AG10803 (cell line): ENCODE measurements around the gene SMYD4.

ENCODE experiments used
- DNase-seq: peaks from one replicate; pipeline ENCODE4 v3.0.0; 2010; ENCODE audit warnings: low read depth
- H3K4me3 ChIP-seq: 2 replicates; pipeline ENCODE4 v1.5.1; 2011; ENCODE audit warnings: mild to moderate bottlenecking, low read length, control low read depth
- TF ChIP-seq, protein P1 (sequence below): conservative IDR thresholded peaks from 2 replicates; pipeline ENCODE4 v1.5.1; 2011; ENCODE audit warnings: mild to moderate bottlenecking, low read length, control low read depth, inconsistent platforms

Gene SMYD4

DNA sequence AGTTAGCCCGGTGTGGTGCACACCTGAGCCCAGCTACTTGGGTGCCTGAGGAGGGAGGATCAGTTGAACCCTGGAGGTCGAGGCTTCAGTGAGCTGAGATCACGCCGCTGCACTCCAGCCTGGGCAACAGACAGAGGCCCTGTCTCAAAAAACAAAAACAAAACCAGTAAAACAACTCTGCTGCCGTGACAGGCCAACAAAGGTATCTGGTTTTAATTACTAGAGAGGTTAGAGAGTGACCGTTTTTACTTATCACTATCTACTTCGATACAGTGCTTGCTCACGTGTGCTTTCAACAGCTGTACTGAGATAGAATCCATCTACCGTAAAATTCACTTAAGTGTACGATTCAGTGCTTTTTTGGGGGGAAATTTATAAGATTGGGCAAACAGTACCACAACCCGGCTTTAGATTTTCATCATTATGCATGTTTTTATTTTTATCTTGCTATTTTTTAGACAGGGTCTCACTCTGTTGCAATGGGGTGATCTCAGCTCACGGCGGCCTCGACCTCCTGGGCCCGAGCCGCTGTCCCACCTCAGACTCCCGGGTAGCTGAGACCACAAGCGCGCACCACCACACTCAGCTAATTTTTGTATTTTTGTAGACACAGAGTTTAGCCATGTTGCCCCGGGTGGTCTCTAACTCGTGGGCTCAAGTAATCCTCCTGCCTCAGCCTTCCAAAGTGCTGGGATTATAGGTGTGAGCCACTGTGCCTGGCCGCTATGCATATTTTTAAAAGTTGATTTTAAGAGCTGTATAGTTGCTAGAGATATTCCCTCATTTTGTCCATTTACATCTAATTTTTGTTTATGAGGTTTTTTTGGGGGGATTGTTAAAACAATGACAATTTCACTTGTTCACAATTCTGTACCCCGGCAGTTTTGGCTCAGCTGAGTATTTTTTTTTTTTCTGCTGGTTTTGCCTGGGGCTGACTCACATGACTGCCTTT lies 36.9 kb downstream of the SMYD4 start:
- TF ChIP-seq, protein P1, sequence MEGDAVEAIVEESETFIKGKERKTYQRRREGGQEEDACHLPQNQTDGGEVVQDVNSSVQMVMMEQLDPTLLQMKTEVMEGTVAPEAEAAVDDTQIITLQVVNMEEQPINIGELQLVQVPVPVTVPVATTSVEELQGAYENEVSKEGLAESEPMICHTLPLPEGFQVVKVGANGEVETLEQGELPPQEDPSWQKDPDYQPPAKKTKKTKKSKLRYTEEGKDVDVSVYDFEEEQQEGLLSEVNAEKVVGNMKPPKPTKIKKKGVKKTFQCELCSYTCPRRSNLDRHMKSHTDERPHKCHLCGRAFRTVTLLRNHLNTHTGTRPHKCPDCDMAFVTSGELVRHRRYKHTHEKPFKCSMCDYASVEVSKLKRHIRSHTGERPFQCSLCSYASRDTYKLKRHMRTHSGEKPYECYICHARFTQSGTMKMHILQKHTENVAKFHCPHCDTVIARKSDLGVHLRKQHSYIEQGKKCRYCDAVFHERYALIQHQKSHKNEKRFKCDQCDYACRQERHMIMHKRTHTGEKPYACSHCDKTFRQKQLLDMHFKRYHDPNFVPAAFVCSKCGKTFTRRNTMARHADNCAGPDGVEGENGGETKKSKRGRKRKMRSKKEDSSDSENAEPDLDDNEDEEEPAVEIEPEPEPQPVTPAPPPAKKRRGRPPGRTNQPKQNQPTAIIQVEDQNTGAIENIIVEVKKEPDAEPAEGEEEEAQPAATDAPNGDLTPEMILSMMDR: no peak
- peak; percentile 38 for DNase-seq
- no peak overlapping the region for H3K4me3 ChIP-seq

DNA sequence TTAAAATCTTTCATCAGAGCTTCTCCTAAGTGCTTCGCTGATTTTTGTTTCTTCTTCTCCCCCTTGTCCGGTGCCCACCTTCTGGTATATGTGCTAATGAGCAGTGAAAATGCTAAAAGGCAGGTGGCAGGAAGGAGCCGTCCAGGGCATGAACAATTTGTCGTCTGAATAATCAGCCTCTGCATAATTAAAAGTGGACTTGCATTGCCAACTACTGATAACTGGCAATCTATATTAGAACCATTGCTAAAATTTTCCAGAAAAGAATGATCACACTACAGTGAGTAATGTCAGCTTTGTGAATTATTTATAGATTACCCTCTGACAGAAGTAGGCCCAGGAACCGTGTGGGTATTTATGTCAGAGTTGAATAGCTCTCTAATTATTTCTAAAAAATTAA lies 39.8 kb downstream of the SMYD4 start:
- TF ChIP-seq, protein P1: no peak
- no peak overlapping the region for H3K4me3 ChIP-seq
- DNase-seq: no peak

DNA sequence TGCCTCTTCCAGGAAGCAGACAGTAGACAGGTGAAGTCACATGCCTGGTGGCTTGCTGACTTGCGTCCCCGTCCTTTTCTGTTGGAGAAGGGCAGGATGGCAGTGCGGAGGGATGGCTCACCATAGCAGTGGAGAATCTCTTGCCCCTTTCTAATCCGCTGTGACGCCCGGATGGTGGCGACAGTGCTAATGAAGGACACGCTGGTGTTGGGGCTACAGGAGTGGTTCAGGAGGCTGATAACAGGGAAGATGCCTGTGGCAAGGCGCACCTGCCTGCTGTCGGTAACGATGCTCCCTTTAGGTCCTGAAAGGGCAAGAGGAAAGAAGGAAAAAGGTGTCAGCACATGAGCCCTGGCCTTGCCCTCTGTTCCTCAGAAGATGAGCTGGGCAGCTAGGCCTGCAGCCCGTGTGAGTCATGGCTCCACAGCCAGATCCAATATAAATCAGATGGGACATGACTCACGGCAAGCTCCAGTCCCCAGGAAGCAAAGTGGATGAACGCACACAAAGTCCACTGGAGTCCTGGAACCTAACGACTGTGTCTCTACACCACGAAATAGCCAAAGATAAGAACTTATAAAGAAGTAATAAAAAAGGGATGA lies 42.3 kb downstream of the SMYD4 start:
- peak; percentile 90 for DNase-seq
- TF ChIP-seq, protein P1: no peak
- H3K4me3 ChIP-seq: no peak overlapping the region

DNA sequence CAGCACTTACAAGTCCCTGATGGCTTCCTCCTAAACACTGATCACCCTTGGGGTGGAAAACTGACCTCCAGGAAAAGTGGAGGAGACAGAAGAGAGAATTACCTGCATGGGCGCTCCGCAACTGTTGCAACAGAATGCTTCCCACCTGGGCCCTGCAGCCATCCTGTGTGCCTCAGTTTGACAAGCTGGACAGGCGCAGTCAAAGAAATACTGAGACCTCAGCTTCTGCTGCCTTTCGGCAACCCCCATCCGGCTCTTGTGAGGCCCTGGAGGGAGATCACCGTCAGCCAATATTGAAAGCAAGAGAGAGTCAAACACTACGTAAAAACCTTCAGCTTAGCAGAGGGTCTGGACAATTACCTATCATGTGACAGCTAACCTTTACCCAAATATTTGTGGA lies 43.0 kb downstream of the SMYD4 start:
- TF ChIP-seq, protein P1: no peak
- H3K4me3 ChIP-seq: no peak overlapping the region
- DNase-seq: no peak

DNA sequence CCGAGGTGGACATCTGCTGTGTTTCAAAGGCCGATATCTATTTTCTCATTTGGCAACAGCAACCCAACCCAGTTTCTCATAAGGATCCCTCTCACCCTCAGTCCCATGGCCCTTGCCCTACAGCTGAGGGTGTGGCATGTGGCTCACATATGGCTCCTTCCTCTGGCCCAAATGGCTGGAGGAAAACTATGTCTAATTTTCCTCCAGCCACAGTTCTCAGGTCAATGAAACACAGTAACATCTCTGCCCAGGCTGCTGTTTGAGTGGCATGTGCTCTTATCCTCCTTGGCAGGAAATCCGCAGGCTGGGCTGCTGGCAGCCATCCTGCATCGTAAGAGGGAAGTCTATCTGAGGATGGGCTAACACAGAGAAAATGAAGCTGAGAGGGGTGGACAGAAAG lies 43.8 kb downstream of the SMYD4 start:
- H3K4me3 ChIP-seq: no peak overlapping the region
- TF ChIP-seq, protein P1: no peak
- DNase-seq: no peak

DNA sequence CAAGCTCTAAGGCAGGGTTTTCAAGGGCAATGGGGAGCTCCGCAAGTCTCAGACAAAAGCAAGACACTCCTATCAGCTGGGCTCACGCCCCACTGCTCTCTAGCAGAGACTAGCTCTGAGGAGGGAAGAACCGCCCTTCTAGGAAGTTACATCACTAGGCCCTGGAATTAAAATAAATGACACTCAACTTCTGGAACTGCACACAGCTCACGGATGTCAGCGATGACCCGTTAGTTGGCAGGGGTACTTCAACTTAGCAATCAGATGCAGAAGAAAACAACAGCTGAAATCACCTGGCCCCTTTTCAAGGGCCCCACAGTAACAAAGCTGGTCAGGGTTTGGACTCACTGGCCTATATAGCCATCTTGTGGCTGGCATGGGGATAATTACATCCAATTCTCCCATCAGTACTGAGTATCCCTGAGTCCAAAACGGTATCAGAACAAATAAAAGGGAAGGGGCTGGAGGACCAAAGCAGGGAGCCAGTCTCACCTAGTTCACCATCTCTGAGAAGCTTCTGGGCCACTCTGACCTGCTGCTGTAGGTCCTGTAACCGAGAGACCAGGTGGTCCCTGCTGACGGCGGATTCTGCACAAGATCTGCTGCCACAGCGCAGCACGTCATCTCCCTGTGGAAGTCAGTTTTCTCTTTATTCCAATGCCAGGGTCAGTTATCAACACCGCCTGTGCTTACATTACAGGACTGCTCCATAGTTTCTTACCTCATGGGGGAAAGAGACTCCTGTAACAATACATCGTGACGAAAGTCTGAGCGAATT lies 45.7 kb downstream of the SMYD4 start:
- peak; percentile 98 for DNase-seq
- H3K4me3 ChIP-seq: peak overlapping the region; percentile 10
- TF ChIP-seq, protein P1: peak; percentile 84
